Activated CD4-positive, alpha-beta T cell treated with anti-CD3 and anti-CD28 coated beads for 1 hour (primary cell): ENCODE data around the gene HOXD4.

Experiments
- DNase-seq: peaks from one replicate; pipeline ENCODE4 v3.0.0-alpha.2; 2020

HOXD4 gene

GRCh38 chr2:176172895-176173566 lies 21.7 kb downstream of the HOXD4 start:
- no peak for DNase-seq

- DNase-seq: no peak
Measured at GRCh38 chr2:176173567-176174381, 22.4 kb downstream of the HOXD4 start.

GRCh38 chr2:176174382-176174823 lies 23.1 kb downstream of the HOXD4 start:
- DNase-seq: no peak

GRCh38 chr2:176174824-176175708 lies 23.7 kb downstream of the HOXD4 start:
- DNase-seq: no peak

GRCh38 chr2:176175709-176176607 lies 24.6 kb downstream of the HOXD4 start:
- no peak for DNase-seq

GRCh38 chr2:176177580-176178037 lies 26.3 kb downstream of the HOXD4 start:
- DNase-seq: no peak

- no peak for DNase-seq
Measured at GRCh38 chr2:176178038-176178756, 26.8 kb downstream of the HOXD4 start.

GRCh38 chr2:176178757-176179295 lies 27.5 kb downstream of the HOXD4 start:
- DNase-seq: no peak

- DNase-seq: no peak
Measured at GRCh38 chr2:176181551-176181950, 30.2 kb downstream of the HOXD4 start.

GRCh38 chr2:176182671-176183070 lies 31.3 kb downstream of the HOXD4 start:
- no peak for DNase-seq

GRCh38 chr2:176184749-176185148 lies 33.4 kb downstream of the HOXD4 start:
- no peak for DNase-seq

- no peak for DNase-seq
Measured at GRCh38 chr2:176186024-176186423, 34.7 kb downstream of the HOXD4 start.

- DNase-seq: no peak
Measured at GRCh38 chr2:176187200-176187898, 36.0 kb downstream of the HOXD4 start.

GRCh38 chr2:176187899-176188773 lies 36.8 kb downstream of the HOXD4 start, which contains the start of gene HOXD1:
Gene HOXD1, plus strand, starts transcription at chr2:176188668. Its CDS starts 134 bp downstream, at chr2:176188802.
- DNase-seq: no peak

- no peak for DNase-seq
Measured at GRCh38 chr2:176188774-176189680, 37.7 kb downstream of the HOXD4 start.

- DNase-seq: no peak
Measured at GRCh38 chr2:176189681-176190641, 38.6 kb downstream of the HOXD4 start.

- no peak for DNase-seq
Measured at GRCh38 chr2:176192351-176192750, 41.0 kb downstream of the HOXD4 start.
